Fibroblast of skin of abdomen (primary cell): Measurements from ENCODE around the gene LIN7A.
"Not testable (repeated sequence)": the region's sequence is repeated elsewhere in the genome, so short reads cannot be mapped to it uniquely, and the experiment has no call there.

ENCODE experiments used
- DNase-seq: peaks from one replicate; pipeline ENCODE4 v3.0.0-alpha.2; 2013

LIN7A gene

GRCh38 chr12:80917651-80918050, 20.1 kb downstream of the LIN7A start:
- DNase-seq: no peak

- DNase-seq: no peak
Measured at GRCh38 chr12:80912901-80913770, 24.6 kb downstream of the LIN7A start.

- no peak for DNase-seq
Measured at GRCh38 chr12:80909370-80909769, 28.4 kb downstream of the LIN7A start.

- no peak for DNase-seq
Measured at GRCh38 chr12:80902711-80903110, 35.0 kb downstream of the LIN7A start.

- DNase-seq: no peak
Measured at GRCh38 chr12:80901661-80902060, 36.1 kb downstream of the LIN7A start.

- DNase-seq: no peak
Measured at GRCh38 chr12:80895240-80895639, 42.5 kb downstream of the LIN7A start.

GRCh38 chr12:80894179-80894578, 43.6 kb downstream of the LIN7A start:
- no peak for DNase-seq

- DNase-seq: peak; percentile 81
Measured at GRCh38 chr12:80892597-80893445, 44.9 kb downstream of the LIN7A start.

- no peak for DNase-seq
Measured at GRCh38 chr12:80884651-80885050, 53.1 kb downstream of the LIN7A start.

GRCh38 chr12:80881106-80881505, 56.6 kb downstream of the LIN7A start:
- DNase-seq: no peak

GRCh38 chr12:80878452-80878851, 59.3 kb downstream of the LIN7A start:
- not testable (repeated sequence) for DNase-seq

GRCh38 chr12:80877721-80878265, 59.9 kb downstream of the LIN7A start:
- peak; percentile 52 for DNase-seq

GRCh38 chr12:80872053-80872452, 65.7 kb downstream of the LIN7A start:
- no peak for DNase-seq

GRCh38 chr12:80869264-80869663, 68.5 kb downstream of the LIN7A start:
- DNase-seq: no peak

GRCh38 chr12:80868576-80868975, 69.2 kb downstream of the LIN7A start:
- DNase-seq: no peak

- no peak for DNase-seq
Measured at GRCh38 chr12:80867941-80868340, 69.8 kb downstream of the LIN7A start.

- peak; percentile 48 for DNase-seq
Measured at GRCh38 chr12:80864046-80864735, 73.5 kb downstream of the LIN7A start.

- peak; percentile 65 for DNase-seq
Measured at GRCh38 chr12:80862531-80862930, 75.2 kb downstream of the LIN7A start.

- peak; percentile 79 for DNase-seq
Measured at GRCh38 chr12:80861641-80862378, 75.9 kb downstream of the LIN7A start.

GRCh38 chr12:80860928-80861327, 76.8 kb downstream of the LIN7A start:
- no peak for DNase-seq

- DNase-seq: no peak
Measured at GRCh38 chr12:80860206-80860605, 77.5 kb downstream of the LIN7A start.

GRCh38 chr12:80858356-80858755, 79.4 kb downstream of the LIN7A start:
- peak; percentile 43 for DNase-seq
